OCI-LY3 (cell line): ENCODE results near the gene IRGC.

Experiments
- H2AFZ ChIP-seq: fragments of 200-600, 300-600 bp; shearing (Covaris generic); 2 replicates; pipeline ENCODE4 v1.6.0; 2014; ENCODE audit warnings: antibody characterized with exemption, low read depth, low read length
- H3K27ac ChIP-seq: fragments of 200-600, 300-600 bp; sonication (generic); 2 replicates; pipeline ENCODE4 v1.5.1; 2014; ENCODE audit warnings: mild to moderate bottlenecking, low read length, moderate library complexity, mixed read lengths
- H3K27me3 ChIP-seq: fragments of 200-600, 300-600 bp; sonication (generic); 2 replicates; pipeline ENCODE4 v1.6.1; 2014; ENCODE audit warnings: low read depth, low read length, mixed read lengths
- H3K36me3 ChIP-seq: fragments of 200-600, 300-600 bp; sonication (generic); replicated peaks from 2 replicates; pipeline ENCODE3; 2014; ENCODE audit warnings: low read depth, low read length, mixed read lengths
- H3K4me1 ChIP-seq: fragments of 300-600, 200-600 bp; sonication (generic); 2 replicates; pipeline ENCODE4 v1.6.1; 2014; ENCODE audit warnings: low read length, mixed read lengths
- H3K4me2 ChIP-seq: fragments of 200-600, 300-600 bp; sonication (generic); 2 replicates; pipeline ENCODE4 v1.6.1; 2014; ENCODE audit warnings: low read length, mixed read lengths
- H3K4me3 ChIP-seq: fragments of 300-600, 200-600 bp; sonication (generic); 2 replicates; pipeline ENCODE4 v1.5.1; 2014; ENCODE audit warnings: antibody characterized with exemption, mild to moderate bottlenecking, low read length, moderate library complexity
- H3K79me2 ChIP-seq: fragments of 300-600, 200-600 bp; shearing (Covaris generic); 2 replicates; pipeline ENCODE4 v1.6.1; 2014; ENCODE audit warnings: mild to moderate bottlenecking, low read length, mixed read lengths
- H3K9ac ChIP-seq: fragments of 300-600, 200-600 bp; shearing (Covaris generic); 2 replicates; pipeline ENCODE4 v1.6.0; 2014; ENCODE audit warnings: mild to moderate bottlenecking, low read length, moderate library complexity
- H3K9me3 ChIP-seq: fragments of 200-600, 300-600 bp; shearing (Covaris generic); 2 replicates; pipeline ENCODE4 v1.6.1; 2014; ENCODE audit warnings: low read length, mixed read lengths; ENCODE audit not compliant: insufficient read depth
- H4K20me1 ChIP-seq: fragments of 200-600, 300-600 bp; sonication (generic); 2 replicates; pipeline ENCODE4 v1.6.1; 2016; ENCODE audit warnings: low read length, mixed read lengths; ENCODE audit not compliant: insufficient read depth
- CTCF ChIP-seq: fragments of 200-600, 300-600 bp; sonication (generic); IDR thresholded peaks from 2 replicates; pipeline ENCODE4 v1.5.1; 2014; ENCODE audit warnings: antibody characterized with exemption, low read length, low read depth
- EZH2phosphoT487 ChIP-seq: fragments of 200-600 bp; shearing (Covaris generic); IDR thresholded peaks from 2 replicates; pipeline ENCODE4 v1.6.1; 2018; ENCODE audit warnings: antibody characterized with exemption, mixed run types, low read depth

IRGC gene

DNA sequence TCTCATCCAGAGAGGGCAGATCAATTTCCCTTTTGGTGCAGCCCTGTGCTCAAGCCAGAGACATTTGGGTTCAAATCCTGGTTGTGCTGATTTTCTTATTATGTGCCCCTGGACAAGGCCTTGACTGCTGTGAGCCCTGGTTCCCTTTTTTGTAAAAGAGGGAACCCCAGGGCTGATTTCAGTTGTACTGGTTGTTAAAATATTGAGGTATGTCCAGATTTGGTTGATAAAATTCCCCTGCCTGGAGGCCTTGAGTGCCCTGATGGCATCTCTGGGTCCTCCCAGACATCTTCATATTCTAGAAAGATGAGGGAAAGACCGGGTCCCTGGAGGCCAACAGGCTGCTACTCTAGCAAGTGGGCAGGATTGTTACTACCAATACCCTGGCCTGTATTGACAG is 31.6 kb upstream of the IRGC start:
- Histone ChIP-seq H3K9me3 (no peaks in the 10 kb centered on the region), H4K20me1 (no peaks in the 10 kb centered on the region), H3K4me1 (peaks cover 7% of the 10 kb centered on the region), H3K4me3 (no peak overlapping the region), H3K27me3 (no peaks in the 10 kb centered on the region), H3K79me2 (no peaks in the 10 kb centered on the region), H3K36me3 (no peaks in the 10 kb centered on the region), H2AFZ (peak overlapping the region; percentile 1; the same call in 1 of the 2 replicates), H3K4me2 (no peak overlapping the region), H3K9ac (no peak overlapping the region), H3K27ac (no peak overlapping the region)
- TF ChIP-seq EZH2phosphoT487, result no peak
- TF ChIP-seq CTCF, result no peak

DNA sequence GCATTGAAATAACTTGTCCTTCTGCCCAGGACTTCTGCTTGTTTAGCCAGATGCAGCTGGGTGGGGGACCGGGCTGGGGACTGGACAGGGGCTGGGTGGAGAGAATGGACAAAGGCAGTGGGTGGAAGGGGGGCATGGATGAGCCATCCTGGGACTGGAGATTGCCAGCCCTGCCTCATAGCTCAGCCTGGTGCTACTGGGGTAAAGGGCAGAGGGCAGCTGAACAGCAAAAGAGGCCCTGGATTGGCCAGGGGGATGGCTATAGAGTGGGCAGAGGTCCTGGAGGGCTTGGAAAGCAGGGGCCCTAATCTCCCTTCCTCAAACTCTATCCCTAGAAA is 28.2 kb upstream of the IRGC start:
- H3K27ac ChIP-seq, result no peak overlapping the region
- no peak overlapping the region for H3K4me2 ChIP-seq
- H3K4me3 ChIP-seq, result no peak overlapping the region
- peaks cover 7% of the 10 kb centered on the region for H3K4me1 ChIP-seq
- H2AFZ ChIP-seq, result no peak overlapping the region
- peaks cover 14% of the 10 kb centered on the region for H3K9me3 ChIP-seq
- TF ChIP-seq EZH2phosphoT487, result no peak
- TF ChIP-seq CTCF, result no peak
- H3K36me3 ChIP-seq, result peaks cover 3% of the 10 kb centered on the region
- no peak overlapping the region for H3K9ac ChIP-seq
- no peaks in the 10 kb centered on the region for H4K20me1 ChIP-seq
- 0 out of 2 replicates have a peak, but pooled peaks cover 4% of the 10 kb centered on the region for H3K27me3 ChIP-seq
- no peaks in the 10 kb centered on the region for H3K79me2 ChIP-seq

GRCh38 chr19:43688059-43688701 is 27.7 kb upstream of the IRGC start:
- H4K20me1 ChIP-seq, result no peaks in the 10 kb centered on the region
- H3K27ac ChIP-seq, result no peak overlapping the region
- H2AFZ ChIP-seq, result no peak overlapping the region
- H3K79me2 ChIP-seq, result no peaks in the 10 kb centered on the region
- no peak overlapping the region for H3K4me3 ChIP-seq
- peaks cover 7% of the 10 kb centered on the region for H3K4me1 ChIP-seq
- H3K27me3 ChIP-seq, result 0 out of 2 replicates have a peak, but pooled peaks cover 4% of the 10 kb centered on the region
- no peak for TF ChIP-seq CTCF
- TF ChIP-seq EZH2phosphoT487, result no peak
- H3K36me3 ChIP-seq, result peaks cover 3% of the 10 kb centered on the region
- H3K9me3 ChIP-seq, result peaks cover 14% of the 10 kb centered on the region
- H3K4me2 ChIP-seq, result no peak overlapping the region
- H3K9ac ChIP-seq, result no peak overlapping the region

DNA sequence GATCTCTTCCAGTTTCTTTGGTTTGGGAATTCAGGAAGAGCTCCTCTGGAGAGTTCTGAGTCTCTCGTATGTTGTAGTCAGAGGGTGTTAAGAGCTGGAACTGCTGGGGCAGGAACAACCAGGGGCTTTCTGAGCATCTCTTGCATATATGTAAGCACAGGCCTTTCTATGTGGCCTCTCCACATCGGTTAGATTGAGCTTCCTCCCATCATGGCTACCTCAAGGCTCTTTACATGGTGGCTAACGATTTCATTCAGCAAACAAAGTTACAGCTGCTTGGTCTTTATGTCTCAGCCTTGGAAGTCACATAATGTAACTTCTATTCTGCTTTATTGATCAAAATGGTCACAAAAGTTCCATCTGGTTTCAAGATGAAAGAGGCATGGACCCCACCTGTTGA is 25.4 kb upstream of the IRGC start:
- TF ChIP-seq EZH2phosphoT487 (no peak), CTCF (no peak)
- Histone ChIP-seq H3K4me1 (no peaks in the 10 kb centered on the region), H3K4me3 (no peak overlapping the region), H3K27me3 (0 out of 2 replicates have a peak, but pooled peaks cover 4% of the 10 kb centered on the region), H3K4me2 (no peak overlapping the region), H3K27ac (no peak overlapping the region), H3K79me2 (no peaks in the 10 kb centered on the region), H2AFZ (no peak overlapping the region), H3K9me3 (peaks cover 14% of the 10 kb centered on the region), H3K9ac (no peak overlapping the region), H3K36me3 (peaks cover 3% of the 10 kb centered on the region), H4K20me1 (no peaks in the 10 kb centered on the region)
